Activated CD8-positive, alpha-beta memory T cell treated with anti-CD3 and anti-CD28 coated beads for 4 hours (primary cell): Measurements from ENCODE around the gene MROH9.
"Not testable (repeated sequence)": the region's sequence is repeated elsewhere in the genome, so short reads cannot be mapped to it uniquely, and the experiment has no call there.

Experiments
- DNase-seq, 2 donors: peaks; one replicate each; pipeline ENCODE4 v3.0.0-alpha.2; 2020; ENCODE audit warnings: low read depth in 2 of 2

The MROH9 gene, protein sequence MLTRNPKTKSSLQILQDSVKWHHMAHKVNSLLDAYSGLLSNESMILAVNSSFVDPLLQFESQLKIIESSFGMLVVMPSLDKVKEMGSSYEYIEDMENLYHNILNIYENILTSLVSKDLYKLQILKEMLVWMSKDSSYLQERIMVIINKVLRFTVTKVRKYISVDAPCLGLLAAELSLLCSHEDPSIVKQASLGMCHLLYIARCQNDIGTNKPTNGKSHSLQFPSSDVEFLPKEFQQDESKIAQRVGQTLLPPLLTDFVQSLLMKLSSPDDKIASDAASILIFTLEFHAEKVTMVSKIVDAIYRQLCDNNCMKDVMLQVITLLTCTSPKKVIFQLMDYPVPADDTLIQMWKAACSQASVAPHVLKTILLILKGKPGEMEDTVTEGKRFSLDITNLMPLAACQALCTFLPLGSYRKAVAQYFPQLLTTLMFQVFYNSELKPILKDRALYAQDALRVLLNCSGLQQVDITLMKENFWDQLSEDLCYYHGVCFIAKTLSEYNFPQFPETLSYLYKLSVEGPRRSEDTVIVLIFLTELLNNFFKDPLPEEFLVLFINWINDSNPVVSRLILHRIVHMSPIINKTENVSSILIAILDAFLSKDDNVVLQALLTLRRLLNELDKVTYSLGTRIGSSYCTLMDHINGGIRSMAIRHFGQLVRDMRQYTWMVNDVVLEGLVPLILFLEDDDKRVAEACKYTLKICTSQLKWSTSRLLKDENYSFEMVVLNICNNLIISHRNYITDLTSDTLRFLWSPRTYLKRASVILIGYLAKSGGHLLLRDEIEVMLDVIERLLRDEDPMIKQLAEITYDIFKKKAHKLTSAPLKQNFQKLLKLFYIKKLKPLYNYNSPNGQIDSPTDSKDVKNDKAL

DNA sequence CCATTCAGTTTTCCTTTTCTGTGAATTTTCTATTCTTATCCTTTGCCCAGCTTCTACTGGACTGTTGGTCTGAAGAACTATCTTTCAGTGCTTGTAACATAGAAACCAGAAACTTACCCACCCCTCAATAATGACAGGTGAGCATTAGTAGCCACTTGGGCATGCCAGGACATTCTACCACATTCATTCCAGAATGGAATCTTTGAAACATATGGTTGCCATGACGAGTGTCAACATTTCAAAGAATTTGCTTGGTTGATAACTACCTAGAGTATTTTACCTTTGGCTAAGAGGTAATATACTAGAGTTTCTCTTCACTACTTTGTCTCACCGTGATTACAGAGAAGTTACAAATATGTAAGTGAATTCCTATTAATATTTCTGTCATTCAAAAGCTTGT, at the start of gene MROH9:
Gene MROH9 (plus strand): TSS at position 304 of the 400 bp plus-strand sequence. CDS start 10,023 bp downstream, outside the sequence.
- no peak for DNase-seq

DNA sequence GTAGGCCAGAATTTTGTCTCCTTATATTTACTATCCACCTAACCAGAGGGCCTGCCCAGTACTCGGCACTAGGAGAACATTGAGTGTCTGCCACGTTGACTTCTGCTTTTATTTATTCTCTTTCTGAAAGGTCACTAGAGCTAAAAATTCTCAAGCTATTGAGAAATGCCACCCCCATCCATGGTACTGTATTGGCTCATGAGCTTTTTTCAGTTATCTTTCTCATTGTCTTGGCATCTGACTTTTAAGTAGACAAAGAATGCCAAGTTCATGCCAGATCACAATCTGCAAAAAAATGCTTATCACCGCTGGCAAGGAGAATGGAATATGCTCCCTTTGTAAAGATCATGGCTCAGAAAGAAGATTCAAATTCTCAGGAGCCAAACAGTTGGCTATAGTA, 49.8 kb upstream of the MROH9 start:
- no peak for DNase-seq

DNA sequence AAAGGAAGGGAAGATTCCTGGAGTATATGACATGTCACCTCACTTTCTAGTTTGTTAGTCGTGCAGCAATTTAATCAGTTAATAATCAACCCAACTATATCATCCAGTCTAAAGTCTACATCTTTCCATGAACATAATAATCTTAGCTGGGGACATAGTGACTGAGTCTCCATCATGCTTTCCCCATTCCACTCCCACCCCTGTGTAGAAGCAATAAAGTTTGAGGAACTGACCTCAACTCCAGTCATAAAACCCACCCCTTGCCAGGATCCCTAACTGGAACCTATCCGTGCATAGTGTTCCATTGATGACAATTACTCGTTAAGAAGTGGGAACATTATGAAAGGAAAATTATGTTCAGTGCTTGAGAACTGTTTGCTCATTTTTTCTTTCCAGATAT, 48.9 kb upstream of the MROH9 start:
- no peak for DNase-seq

- DNase-seq: no peak
Observed at GRCh38 chr1:170887726-170888125, 47.6 kb upstream of the MROH9 start.

DNA sequence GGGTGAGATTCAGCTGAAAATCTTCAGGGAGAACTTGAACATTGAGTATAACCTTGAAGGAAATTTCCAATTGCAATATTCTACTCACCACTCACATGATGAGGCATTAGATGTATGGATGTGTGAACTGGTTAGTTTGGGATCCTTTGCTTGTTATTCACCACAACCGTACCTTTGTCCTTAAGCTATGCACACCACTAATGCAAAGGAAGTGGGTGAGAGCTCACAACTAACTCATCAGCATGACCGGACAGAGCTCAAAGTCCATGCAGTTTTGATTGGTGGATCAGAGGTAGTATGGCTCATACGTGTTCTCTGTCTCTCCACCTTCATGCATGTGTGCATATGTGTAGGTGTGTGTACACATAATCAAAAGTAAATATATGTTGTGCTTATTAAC, 43.5 kb upstream of the MROH9 start:
- no peak for DNase-seq

- DNase-seq: no peak
Observed at GRCh38 chr1:170893655-170894297, 41.6 kb upstream of the MROH9 start.

DNA sequence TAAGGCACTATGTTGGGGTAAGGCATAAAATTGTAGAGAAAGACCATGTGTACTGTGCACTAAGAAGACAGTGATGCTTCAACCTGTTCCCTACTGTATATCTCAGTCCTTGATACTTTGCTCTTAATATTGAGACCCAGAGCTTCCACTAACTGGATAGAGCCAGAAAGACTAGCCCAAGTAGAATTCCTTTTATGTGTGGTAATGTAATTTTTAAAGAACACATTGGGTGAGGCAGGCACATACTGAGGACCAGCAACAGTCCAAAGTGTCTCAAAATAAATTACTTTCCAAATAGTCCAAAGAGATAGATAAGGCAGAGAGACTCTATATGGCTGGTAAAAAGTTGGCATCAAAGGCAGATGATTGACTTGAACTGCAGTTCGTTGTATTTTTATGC, 31.4 kb upstream of the MROH9 start:
- DNase-seq: no peak

GRCh38 chr1:170908942-170909341, 26.4 kb upstream of the MROH9 start:
- no peak for DNase-seq

- DNase-seq: no peak
Observed at GRCh38 chr1:170910273-170910672, 25.1 kb upstream of the MROH9 start.

DNA sequence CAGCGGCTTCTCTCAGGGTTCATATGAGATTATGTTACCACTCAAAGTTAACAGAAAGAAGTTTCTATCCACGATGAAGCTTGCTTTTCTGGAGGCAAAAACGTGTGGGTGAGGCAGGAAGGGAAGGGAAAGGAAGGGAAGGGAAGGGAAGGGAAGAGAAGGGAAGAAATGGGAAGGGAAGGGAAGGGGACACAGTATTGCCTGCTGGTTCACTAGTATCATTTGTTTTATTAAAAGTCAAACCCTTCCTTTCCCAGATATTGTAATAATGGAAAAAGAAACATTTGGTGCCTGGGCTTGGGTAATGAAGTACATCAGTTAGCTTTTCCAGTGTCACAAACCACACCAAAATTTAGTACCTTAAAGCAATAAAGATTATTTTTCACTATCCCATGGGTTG, 18.0 kb upstream of the MROH9 start:
- DNase-seq: no peak

- DNase-seq: not testable (repeated sequence)
Observed at GRCh38 chr1:170924656-170925055, 10.7 kb upstream of the MROH9 start.

DNA sequence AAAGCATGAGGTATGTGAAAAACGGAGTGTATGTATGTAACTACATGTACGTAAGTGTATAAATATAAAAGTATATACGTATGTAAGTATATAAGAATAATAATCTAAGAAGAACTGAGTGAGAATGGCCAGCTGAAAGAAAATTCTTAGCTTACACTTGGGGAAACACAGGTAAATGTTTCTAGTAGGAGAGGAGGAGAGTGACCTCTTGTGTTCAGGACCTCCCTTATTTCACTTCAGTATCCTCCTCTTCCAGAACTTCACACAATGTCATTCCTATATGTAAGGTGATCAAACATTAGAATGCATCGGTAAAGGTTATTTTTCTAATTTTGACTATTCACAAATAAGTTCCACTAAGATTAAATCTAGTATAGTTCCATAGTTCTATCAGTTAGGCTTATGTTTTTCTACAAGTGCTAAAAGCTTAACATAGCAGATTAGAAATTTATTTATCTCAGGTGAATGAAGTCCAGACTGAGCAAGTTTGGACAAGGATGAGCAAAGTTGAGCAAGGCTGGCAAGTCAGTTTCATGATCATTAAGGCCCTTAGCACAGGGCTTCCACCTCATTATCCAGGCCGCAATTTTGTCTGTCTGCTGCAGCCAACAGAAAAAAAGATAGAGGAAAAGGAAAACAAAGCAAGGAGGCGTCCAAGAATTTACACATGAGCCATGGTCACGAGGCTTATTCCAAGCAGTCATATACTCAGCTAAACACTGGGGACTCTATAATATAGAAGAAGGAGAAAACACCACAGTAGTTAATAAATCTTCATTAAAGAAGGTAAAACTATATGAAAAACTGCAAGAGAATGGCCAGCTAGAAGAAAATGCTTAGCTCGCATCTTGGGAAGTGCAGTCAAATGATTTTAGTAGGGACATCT, 7.1 kb upstream of the MROH9 start:
- no peak for DNase-seq

- no peak for DNase-seq
Observed at GRCh38 chr1:170929412-170929834, 5.9 kb upstream of the MROH9 start.

GRCh38 chr1:170929835-170930554, 5.3 kb upstream of the MROH9 start:
- no peak for DNase-seq

GRCh38 chr1:170931650-170932049, 3.7 kb upstream of the MROH9 start:
- DNase-seq: no peak

- DNase-seq: no peak
Observed at GRCh38 chr1:170932236-170932635, 3.1 kb upstream of the MROH9 start.

GRCh38 chr1:170938281-170938680, 2.9 kb downstream of the MROH9 start:
- DNase-seq: no peak

- no peak for DNase-seq
Observed at GRCh38 chr1:170939476-170939875, 4.1 kb downstream of the MROH9 start.

DNA sequence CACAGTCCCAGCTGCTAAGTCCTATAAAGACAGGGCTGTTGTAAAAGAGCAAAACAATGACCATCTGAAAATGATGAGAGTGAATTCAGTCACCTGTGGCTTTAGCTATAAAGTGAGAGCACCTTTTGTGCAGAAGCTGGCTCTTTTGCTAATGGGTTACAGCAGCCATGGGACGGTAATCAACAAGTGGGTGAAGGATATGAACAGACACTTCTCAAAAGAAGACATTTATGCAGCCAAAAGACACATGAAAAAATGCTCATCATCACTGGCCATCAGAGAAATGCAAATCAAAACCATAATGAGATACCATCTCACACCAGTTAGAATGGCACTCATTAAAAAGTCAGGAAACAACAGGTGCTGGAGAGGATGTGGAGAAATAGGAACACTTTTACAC, 16.4 kb downstream of the MROH9 start:
- not testable (repeated sequence) for DNase-seq

DNA sequence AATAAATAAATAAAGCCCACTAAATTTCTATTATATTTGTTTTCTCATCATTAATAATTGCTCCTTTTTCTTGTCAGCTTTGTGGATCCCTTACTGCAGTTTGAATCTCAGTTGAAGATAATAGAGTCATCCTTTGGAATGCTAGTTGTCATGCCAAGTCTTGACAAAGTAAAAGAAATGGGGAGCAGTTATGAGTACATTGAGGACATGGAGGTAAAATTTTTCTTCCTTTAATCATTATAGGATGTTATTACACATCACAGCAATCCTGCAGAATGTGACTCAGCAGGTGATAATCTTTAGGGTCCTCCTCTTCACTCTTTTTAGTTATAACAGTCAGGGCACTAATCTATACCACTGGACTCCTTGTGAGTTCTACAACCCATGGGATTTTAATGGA, 24.1 kb downstream of the MROH9 start:
- DNase-seq: no peak

DNA sequence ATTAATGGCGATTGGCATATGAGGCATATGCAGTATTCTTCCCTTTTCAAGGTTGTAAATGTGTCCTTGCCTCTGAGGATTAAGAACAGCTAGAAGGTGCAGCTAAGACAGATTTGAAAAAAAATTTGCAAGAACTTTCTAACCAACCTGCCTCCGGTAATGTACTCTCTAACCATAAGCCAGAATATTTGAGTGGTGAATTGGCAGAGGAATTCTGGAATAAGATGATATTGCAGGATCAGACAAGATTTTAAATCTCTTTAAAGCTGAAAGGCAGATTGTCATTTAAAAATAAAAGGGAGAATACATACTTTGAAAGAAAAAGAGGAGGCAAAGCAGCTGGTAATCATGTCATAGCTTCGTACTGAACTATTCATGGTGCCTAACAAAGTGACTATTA, 29.2 kb downstream of the MROH9 start:
- DNase-seq: no peak
